KOPT-K1 (cell line): ENCODE results near the gene SACS.

Experiments used
- H3K27ac ChIP-seq: fragments of 200-600 bp; sonication (generic); 2 replicates; pipeline ENCODE4 v1.5.1; 2016; ENCODE audit warnings: antibody characterized with exemption, mild to moderate bottlenecking, low read depth, low read length; ENCODE audit not compliant: poor library complexity, severe bottlenecking
- H3K36me3 ChIP-seq: fragments of 200-600 bp; sonication (generic); 2 replicates; pipeline ENCODE4 v1.5.1; 2017; ENCODE audit warnings: antibody characterized with exemption, mild to moderate bottlenecking, low read length, moderate library complexity; ENCODE audit not compliant: insufficient read depth
- H3K9me3 ChIP-seq: fragments of 200-600 bp; sonication (generic); 2 replicates; pipeline ENCODE4 v1.5.1; 2017; ENCODE audit warnings: antibody characterized with exemption, low read length, mild to moderate bottlenecking; ENCODE audit not compliant: insufficient read depth, poor library complexity, severe bottlenecking

Gene SACS

GRCh38 chr13:23433171-23434153 lies at the start of gene SACS:
TSS of gene SACS (minus strand) at chr13:23433702. CDS start at chr13:23411239, 22,463 bp downstream.
- no peak within 1 kb of the TSS for H3K27ac ChIP-seq

GRCh38 chr13:23480324-23480723 lies 46.8 kb upstream of the SACS start:
- Histone ChIP-seq H3K27ac (no peak overlapping the region), H3K36me3 (no peaks in the 10 kb centered on the region), H3K9me3 (peaks cover 22% of the 10 kb centered on the region)

More at GRCh38 chr13:23433171-23434153, at the start of gene SACS:
- Histone ChIP-seq H3K36me3 (no peaks in the 10 kb centered on the region), H3K9me3 (no peaks in the 10 kb centered on the region)

GRCh38 chr13:23477101-23477500 lies 43.6 kb upstream of the SACS start:
- Histone ChIP-seq H3K36me3 (no peaks in the 10 kb centered on the region), H3K27ac (no peak overlapping the region)

GRCh38 chr13:23473221-23473620 lies 39.7 kb upstream of the SACS start:
- H3K36me3 ChIP-seq: no peaks in the 10 kb centered on the region
- H3K9me3 ChIP-seq: no peaks in the 10 kb centered on the region
- no peak overlapping the region for H3K27ac ChIP-seq

More at GRCh38 chr13:23477101-23477500, 43.6 kb upstream of the SACS start:
- peaks cover 22% of the 10 kb centered on the region for H3K9me3 ChIP-seq

GRCh38 chr13:23472189-23472588 lies 38.7 kb upstream of the SACS start:
- H3K27ac ChIP-seq: no peak overlapping the region
- no peaks in the 10 kb centered on the region for H3K9me3 ChIP-seq
- H3K36me3 ChIP-seq: no peaks in the 10 kb centered on the region

GRCh38 chr13:23470790-23471614 lies 37.5 kb upstream of the SACS start:
- Histone ChIP-seq H3K36me3 (no peaks in the 10 kb centered on the region), H3K27ac (no peak overlapping the region), H3K9me3 (no peaks in the 10 kb centered on the region)

- Histone ChIP-seq H3K36me3 (no peaks in the 10 kb centered on the region), H3K9me3 (no peaks in the 10 kb centered on the region), H3K27ac (no peak overlapping the region)
Observed at GRCh38 chr13:23469951-23470421, 36.5 kb upstream of the SACS start.

GRCh38 chr13:23468811-23469210 lies 35.3 kb upstream of the SACS start:
- Histone ChIP-seq H3K36me3 (no peaks in the 10 kb centered on the region), H3K27ac (no peak overlapping the region), H3K9me3 (peaks cover 3% of the 10 kb centered on the region)

- no peak overlapping the region for H3K27ac ChIP-seq
- H3K9me3 ChIP-seq: peaks cover 3% of the 10 kb centered on the region
- H3K36me3 ChIP-seq: no peaks in the 10 kb centered on the region
Observed at GRCh38 chr13:23467932-23468278, 34.4 kb upstream of the SACS start.

- H3K27ac ChIP-seq: no peak overlapping the region
- H3K36me3 ChIP-seq: no peaks in the 10 kb centered on the region
- H3K9me3 ChIP-seq: peaks cover 3% of the 10 kb centered on the region
Observed at GRCh38 chr13:23467048-23467931, 33.8 kb upstream of the SACS start.

GRCh38 chr13:23466144-23467002 lies 32.9 kb upstream of the SACS start:
- Histone ChIP-seq H3K27ac (no peak overlapping the region), H3K9me3 (peaks cover 3% of the 10 kb centered on the region), H3K36me3 (no peaks in the 10 kb centered on the region)

GRCh38 chr13:23463661-23464060 lies 30.2 kb upstream of the SACS start:
- Histone ChIP-seq H3K9me3 (peaks cover 3% of the 10 kb centered on the region), H3K36me3 (no peaks in the 10 kb centered on the region), H3K27ac (no peak overlapping the region)

GRCh38 chr13:23462815-23463559 lies 29.5 kb upstream of the SACS start:
- Histone ChIP-seq H3K9me3 (peaks cover 3% of the 10 kb centered on the region), H3K36me3 (no peaks in the 10 kb centered on the region), H3K27ac (no peak overlapping the region)
